Erythroblast (primary cell): ENCODE measurements around the gene TNFRSF21.
"Not testable (repeated sequence)": the region's sequence is repeated elsewhere in the genome, so short reads cannot be mapped to it uniquely, and the experiment has no call there.

ENCODE experiments used
- GATA1 ChIP-seq: IDR thresholded peaks from 2 replicates; pipeline ENCODE4 v1.6.1; 2011; ENCODE audit warnings: low read depth, mild to moderate bottlenecking, control low read depth, low read length, moderate library complexity
- POLR2A ChIP-seq: IDR thresholded peaks from 2 replicates; pipeline ENCODE4 v1.6.1; 2011; ENCODE audit warnings: mild to moderate bottlenecking, low read length

DNA sequence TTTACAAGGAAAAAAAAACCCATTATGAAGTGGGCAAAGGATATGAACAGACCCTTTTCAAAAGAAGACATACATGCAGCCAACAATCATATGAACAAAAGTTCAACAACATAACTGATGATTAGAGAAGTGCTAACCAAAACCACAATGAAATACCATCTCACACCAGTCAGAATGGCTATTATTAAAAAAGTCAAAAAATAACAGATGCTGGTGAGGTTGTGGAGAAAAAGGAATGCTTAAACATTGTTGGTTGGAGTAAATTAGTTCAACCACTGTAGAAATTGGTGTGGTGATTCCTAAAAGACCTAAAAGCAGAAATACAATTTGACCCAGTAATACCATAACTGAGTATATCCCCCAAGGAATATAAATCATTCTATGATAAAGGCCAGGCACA lies 86.5 kb downstream of the TNFRSF21 start:
- not testable (repeated sequence) for TF ChIP-seq POLR2A, GATA1
